ENCODE data around the gene CDC73.
"Not testable (repeated sequence)": the region's sequence is repeated elsewhere in the genome, so short reads cannot be mapped to it uniquely, and the experiment has no call there.

CDC73 gene

GRCh38 chr1:193251950-193252349, 130.1 kb downstream of the CDC73 start:
- no peak for TF ChIP-seq ZNF274 (IDR thresholded peaks at IDR 0.05; ENCODE audit: low read depth, low read length)
- H3K4me3 ChIP-seq (ENCODE audit: low read length), result no peak overlapping the region

GRCh38 chr1:193256019-193256418, 134.2 kb downstream of the CDC73 start:
- no peak overlapping the region for H3K4me3 ChIP-seq (ENCODE audit: low read length)
- TF ChIP-seq ZNF274 (IDR thresholded peaks at IDR 0.05; ENCODE audit: low read depth, low read length), result no peak

DNA sequence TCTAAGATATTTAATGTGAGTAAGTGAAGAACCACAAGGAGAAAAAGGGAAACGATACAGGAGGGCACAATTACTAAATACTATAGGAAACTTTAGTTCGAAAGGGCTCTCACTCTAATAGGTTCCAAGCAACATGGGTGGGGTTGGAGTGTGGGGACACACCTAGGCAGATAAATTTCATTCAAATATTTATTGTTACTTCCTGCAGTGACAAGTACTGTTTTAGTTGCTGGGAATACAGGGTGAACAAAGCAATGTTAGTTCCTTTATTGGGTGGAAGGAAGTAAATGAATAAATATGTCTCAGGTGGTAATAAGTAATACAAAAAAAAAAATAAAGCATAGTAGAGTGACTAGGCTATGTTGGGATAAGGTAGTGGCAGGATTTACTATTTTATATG, 137.8 kb downstream of the CDC73 start:
- no peak for TF ChIP-seq ZNF274 (IDR thresholded peaks at IDR 0.05; ENCODE audit: low read depth, low read length)
- H3K4me3 ChIP-seq (ENCODE audit: low read length), result no peak overlapping the region

GRCh38 chr1:193260056-193260745, 138.4 kb downstream of the CDC73 start:
- no peak for TF ChIP-seq ZNF274 (IDR thresholded peaks at IDR 0.05; ENCODE audit: low read depth, low read length)
- no peak overlapping the region for H3K4me3 ChIP-seq (ENCODE audit: low read length)

DNA sequence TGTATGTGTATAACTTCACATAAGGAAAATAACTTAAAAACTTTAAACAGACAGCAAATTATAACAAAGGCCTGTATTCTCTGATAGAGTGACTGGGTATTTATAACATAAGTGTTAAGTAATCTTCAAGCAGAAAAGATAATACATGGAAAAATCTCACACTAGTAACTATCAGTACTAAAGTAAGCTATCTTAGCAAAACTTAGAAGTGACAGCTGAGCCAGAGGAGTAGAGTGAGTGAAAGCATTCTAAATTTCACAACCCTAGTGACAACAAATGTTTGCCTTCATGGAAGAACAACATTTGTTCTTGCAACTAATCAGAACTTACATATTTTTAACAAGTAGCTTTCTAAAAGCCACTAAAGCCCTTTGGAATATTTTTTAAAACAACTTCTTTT, 139.1 kb downstream of the CDC73 start:
- H3K4me3 ChIP-seq (ENCODE audit: low read length), result no peak overlapping the region
- no peak for TF ChIP-seq ZNF274 (IDR thresholded peaks at IDR 0.05; ENCODE audit: low read depth, low read length)

DNA sequence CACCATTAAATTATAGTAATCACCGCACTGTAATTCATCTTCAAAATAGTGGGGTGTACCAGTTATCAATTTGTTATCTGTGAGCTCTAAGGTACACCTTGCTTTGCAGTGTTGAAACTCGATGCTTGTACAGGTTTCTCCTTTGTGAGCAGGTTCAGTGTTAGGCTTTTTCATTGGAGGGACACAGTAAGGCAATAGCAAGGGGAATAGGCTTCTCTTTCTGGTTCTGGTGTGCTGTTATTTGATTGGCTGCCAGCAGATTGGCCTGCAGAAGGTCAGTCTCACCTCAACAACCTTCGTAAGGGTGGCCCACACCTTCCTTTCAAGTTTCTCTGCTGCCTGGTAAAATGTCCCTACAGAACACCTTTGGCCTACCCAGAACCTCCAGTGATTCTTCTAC, 140.8 kb downstream of the CDC73 start:
- TF ChIP-seq ZNF274 (IDR thresholded peaks at IDR 0.05; ENCODE audit: low read depth, low read length), result no peak
- H3K4me3 ChIP-seq (ENCODE audit: low read length), result no peak overlapping the region

GRCh38 chr1:193264313-193265065, 142.7 kb downstream of the CDC73 start:
- no peak for TF ChIP-seq ZNF274 (IDR thresholded peaks at IDR 0.05; ENCODE audit: low read depth, low read length)
- no peak overlapping the region for H3K4me3 ChIP-seq (ENCODE audit: low read length)

- TF ChIP-seq ZNF274 (IDR thresholded peaks at IDR 0.05; ENCODE audit: low read depth, low read length), result no peak
- no peak overlapping the region for H3K4me3 ChIP-seq (ENCODE audit: low read length)
Measured at GRCh38 chr1:193265716-193266115, 143.9 kb downstream of the CDC73 start.

DNA sequence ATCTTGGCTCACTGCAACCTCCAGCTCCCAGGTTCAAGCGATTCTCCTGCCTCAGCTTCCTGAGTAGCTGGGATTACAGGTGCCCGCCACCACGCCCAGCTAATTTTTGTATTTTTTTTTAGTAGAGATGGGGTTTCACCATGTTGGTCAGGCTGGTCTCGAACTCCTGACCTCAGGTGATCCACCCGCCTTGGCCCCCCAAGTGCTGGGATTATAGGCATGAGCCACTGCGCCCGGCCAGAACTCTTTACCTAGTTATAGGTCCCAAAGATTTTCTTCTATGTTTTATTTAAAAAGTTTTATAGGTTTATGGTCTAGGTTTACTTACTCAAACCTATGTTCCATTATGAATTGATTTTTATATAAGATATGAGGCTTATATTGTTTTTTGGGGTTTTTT, 145.0 kb downstream of the CDC73 start:
- H3K4me3 ChIP-seq (ENCODE audit: low read length), result not testable (repeated sequence)

DNA sequence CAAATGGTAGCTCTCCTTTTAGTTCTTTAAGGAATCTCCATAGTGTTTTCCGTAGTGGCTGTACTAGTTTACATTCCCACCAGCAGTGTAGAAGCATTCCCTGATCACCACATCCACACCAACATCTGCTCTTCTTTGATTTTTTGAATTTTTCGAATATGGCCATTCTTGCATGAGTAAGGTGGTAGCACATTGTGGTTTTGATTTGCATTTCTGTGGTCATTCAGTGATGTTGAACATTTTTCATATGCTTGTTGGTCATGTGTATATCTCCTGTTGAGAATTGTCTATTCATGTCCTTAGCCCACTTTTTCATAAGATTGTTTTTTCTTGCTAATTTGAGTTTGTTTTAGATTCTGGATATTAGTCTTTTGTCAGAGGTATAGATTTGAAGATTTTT, 149.2 kb downstream of the CDC73 start:
- TF ChIP-seq ZNF274 (IDR thresholded peaks at IDR 0.05; ENCODE audit: low read depth, low read length), result no peak
- H3K4me3 ChIP-seq (ENCODE audit: low read length), result no peak overlapping the region

- H3K4me3 ChIP-seq (ENCODE audit: low read length), result no peak overlapping the region
- TF ChIP-seq ZNF274 (IDR thresholded peaks at IDR 0.05; ENCODE audit: low read depth, low read length), result no peak
Measured at GRCh38 chr1:193275773-193276172, 153.9 kb downstream of the CDC73 start.

DNA sequence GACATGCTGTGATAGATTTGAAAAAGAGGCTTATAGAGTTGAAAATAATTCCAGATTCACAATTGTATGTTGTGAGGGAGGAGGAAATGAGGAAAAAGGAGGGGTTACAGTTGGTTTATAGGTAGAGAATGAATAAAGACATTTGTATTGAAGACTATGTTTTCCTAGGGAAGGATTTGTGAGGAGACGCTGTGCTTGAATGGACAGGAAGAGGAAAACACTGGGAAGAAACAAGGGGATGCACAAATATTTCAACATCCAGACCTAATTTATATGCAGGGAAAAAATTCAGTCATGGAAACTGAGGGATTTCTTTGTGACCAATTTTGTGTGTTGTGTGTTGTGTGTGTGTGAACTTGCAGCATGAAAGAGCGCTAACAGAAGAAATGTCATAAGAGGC, 157.1 kb downstream of the CDC73 start:
- no peak for TF ChIP-seq ZNF274 (IDR thresholded peaks at IDR 0.05; ENCODE audit: low read depth, low read length)
- no peak overlapping the region for H3K4me3 ChIP-seq (ENCODE audit: low read length)

- H3K4me3 ChIP-seq (ENCODE audit: low read length), result no peak overlapping the region
- no peak for TF ChIP-seq ZNF274 (IDR thresholded peaks at IDR 0.05; ENCODE audit: low read depth, low read length)
Measured at GRCh38 chr1:193281894-193282293, 160.1 kb downstream of the CDC73 start.

DNA sequence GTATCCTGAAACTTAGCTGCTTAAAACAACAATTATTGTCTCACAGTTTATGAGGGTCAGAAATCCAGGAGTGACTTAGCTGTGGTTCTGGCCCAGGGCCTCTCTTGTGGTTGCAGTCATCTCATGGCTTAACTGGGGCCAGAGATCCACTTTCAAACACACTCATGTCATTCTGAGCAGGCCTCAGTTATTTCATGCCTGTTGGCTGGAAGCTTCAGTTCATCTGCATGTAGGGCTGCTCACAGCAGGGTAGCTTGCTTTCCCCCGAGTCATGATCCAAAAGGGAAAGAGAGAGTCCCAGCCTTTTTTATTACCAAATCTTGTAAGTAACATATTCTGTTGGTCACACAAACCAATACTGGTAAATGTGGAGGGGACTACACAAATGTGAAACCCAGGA, 161.2 kb downstream of the CDC73 start:
- no peak for TF ChIP-seq ZNF274 (IDR thresholded peaks at IDR 0.05; ENCODE audit: low read depth, low read length)

GRCh38 chr1:193284219-193284618, 162.4 kb downstream of the CDC73 start:
- no peak overlapping the region for H3K4me3 ChIP-seq (ENCODE audit: low read length)
- TF ChIP-seq ZNF274 (IDR thresholded peaks at IDR 0.05; ENCODE audit: low read depth, low read length), result no peak

More for the DNA sequence above, 161.2 kb downstream of the CDC73 start:
- no peak overlapping the region for H3K4me3 ChIP-seq (ENCODE audit: low read length)

Data from GM08714 (cell line).